WTC11 (cell line): ENCODE measurements around the gene ZGLP1.

ENCODE experiments used
- ATF2 ChIP-seq: sonication (generic); formaldehyde crosslinking; IDR thresholded peaks from 2 replicates; pipeline ENCODE4 v1.8.1; 2022; ENCODE audit warnings: low read depth, missing genetic modification reagents, borderline replicate concordance
- ESRRA ChIP-seq: sonication (generic); formaldehyde crosslinking; IDR thresholded peaks from 2 replicates; pipeline ENCODE4 v1.8.1; 2022; ENCODE audit warnings: mild to moderate bottlenecking, missing genetic modification reagents, borderline replicate concordance
- FOXK1 ChIP-seq: sonication (generic); formaldehyde crosslinking; IDR thresholded peaks from 2 replicates; pipeline ENCODE4 v1.8.0; 2022; ENCODE audit warnings: mild to moderate bottlenecking, moderate library complexity, missing genetic modification reagents
- ZNF232 ChIP-seq: sonication (generic); formaldehyde crosslinking; IDR thresholded peaks from 2 replicates; pipeline ENCODE4 v1.8.0; 2022; ENCODE audit warnings: mild to moderate bottlenecking, missing genetic modification reagents
- ZNF423 ChIP-seq: fragments of 250-450 bp; sonication (Bioruptor Pico); IDR thresholded peaks from 2 replicates; pipeline ENCODE4 v2.1.2; 2022; ENCODE audit warnings: mild to moderate bottlenecking, moderate library complexity

DNA sequence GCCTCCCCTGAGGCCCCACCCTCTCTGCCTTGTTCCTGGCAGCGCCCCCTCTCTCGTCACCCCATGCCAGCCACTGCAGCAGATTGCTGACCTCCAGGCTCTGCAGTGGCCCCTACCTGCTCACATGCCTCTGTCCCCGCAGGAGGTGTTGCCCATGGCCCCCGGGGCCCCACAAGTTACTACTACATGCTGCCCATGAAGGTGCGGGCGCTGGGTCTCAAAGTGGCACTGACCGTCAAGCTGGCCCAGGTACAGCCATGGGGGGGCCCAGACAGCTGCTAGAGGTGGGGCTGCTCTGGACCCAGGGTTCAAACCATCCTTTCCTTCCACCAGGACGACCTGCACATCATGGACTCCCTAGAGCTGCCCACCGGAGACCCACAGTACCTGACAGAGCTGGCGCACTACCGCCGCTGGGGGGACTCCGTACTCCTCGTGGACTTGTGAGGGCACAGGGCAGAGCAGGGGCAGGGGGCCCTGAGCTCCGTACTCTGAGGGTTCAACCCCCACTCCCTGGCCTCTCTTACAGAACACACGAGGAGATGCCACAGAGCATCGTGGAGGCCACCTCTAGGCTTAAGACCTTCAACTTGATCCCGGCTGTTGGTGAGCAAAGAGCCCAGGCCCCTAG, 51.4 kb downstream of the ZGLP1 start:
- no peak for TF ChIP-seq ZNF423 (CRISPR knock-in tag)
- TF ChIP-seq FOXK1 (CRISPR knock-in tag) = no peak
- TF ChIP-seq ESRRA (CRISPR knock-in tag) = no peak
- TF ChIP-seq ATF2 = no peak
- no peak for TF ChIP-seq ZNF232 (CRISPR knock-in tag)
